ENCODE results near the gene GABRG3.
"Not testable (repeated sequence)": the region's sequence is repeated elsewhere in the genome, so short reads cannot be mapped to it uniquely, and the experiment has no call there.

The GABRG3 gene

DNA sequence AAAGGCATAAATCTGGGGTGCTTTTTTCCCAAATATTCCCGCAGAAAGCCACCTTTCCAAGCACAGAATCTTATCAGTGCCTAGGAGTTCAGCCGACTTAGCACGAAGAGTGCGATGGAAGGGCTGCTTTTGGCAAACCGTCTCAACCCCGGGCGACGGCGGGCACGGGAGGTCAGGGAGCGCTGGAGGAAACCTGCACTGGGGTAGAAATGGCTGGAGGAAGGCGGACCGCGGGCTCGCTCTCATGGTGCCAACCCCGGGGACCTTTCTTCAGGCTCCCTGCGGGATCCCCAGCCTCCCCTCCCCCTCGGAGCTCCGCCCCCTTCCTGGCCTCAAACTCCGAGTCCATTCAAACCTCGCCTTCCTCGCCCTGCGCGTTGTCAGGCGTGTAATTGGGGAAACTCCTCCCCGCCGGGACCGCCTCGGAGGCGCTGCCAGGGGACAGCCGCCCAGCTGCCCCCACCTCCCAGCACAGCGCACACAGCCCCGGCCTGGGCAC lies at the start of gene GABRG3:
Gene GABRG3 (plus strand): TSS at position 470 of the 499 bp plus-strand sequence.
- DNase-seq, result no peak

DNA sequence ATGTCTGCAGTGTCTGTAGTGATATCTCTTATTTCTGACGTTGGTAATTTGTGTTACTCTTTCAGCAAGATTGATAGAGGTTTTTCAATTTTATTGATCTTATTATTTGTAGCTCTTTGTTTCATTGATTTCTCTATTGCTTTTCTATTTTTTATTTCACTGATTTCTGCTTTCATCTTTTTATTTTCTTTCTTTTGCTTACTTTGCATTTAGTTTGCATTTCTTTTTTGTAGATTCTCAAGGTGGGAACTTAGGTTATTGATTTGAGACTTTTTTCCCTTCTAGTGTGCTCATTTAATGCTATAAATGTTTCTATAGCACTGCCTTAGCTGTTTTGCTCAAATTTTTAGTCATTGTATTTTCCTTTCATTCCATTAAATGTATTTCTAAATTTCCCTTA lies 49.5 kb upstream of the GABRG3 start:
- DNase-seq, result no peak

DNA sequence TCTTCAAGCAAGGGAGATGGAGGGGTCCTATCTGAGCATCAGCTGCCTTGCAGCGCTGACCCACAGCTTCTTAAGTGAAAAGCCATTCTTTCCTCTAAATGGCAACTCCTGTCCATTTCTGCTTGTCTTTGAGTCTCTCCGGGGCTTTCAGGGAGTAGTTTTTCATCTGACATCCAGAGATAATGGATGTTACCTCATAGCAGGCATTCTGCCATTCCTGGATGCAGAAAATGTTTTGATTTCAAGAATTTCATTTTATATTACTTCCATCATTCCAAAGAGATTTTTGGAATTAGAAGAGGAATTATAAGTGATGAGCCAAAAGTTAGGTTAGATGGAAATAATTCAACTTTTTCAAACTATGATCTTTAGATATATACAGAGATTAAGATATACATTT lies 44.9 kb upstream of the GABRG3 start:
- no peak for DNase-seq

DNA sequence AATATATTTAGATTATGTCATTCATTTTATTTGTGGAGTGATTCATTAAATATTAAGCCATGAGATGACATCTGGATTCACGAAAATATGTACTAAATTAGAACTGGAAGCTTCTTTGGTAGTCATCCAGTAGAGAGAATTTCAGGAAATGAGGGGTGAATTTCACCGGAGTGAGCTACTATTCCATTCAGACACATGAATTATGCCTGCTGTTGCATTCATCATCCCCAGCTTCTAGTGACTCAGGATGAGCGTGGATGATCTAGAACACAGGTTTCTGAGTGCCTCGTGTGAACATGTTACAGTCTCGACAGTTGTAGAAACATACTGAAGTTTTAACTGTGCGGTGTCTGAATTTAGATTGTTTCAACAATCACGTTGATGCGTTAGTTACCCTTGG lies 42.9 kb upstream of the GABRG3 start:
- no peak for DNase-seq

DNA sequence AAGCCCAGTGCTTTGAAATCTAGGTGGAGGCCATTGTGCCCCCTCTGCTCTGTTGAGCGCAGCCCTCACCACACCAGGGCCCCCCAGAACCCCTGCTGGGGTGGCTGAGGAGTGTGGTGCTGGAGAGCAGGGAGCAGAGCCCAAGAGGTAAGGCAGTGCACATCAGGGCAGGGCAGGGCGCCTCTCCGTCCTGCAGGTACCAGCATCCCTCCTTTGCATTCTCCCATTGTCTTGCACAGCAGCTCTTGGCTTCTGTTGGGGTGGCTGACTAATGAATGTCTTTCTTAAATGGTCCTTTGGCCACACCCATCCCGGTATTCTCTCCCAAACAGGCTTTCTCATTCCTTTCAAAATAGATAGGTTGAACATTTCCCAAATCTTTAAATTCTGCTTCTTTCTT lies 41.4 kb upstream of the GABRG3 start:
- no peak for DNase-seq

DNA sequence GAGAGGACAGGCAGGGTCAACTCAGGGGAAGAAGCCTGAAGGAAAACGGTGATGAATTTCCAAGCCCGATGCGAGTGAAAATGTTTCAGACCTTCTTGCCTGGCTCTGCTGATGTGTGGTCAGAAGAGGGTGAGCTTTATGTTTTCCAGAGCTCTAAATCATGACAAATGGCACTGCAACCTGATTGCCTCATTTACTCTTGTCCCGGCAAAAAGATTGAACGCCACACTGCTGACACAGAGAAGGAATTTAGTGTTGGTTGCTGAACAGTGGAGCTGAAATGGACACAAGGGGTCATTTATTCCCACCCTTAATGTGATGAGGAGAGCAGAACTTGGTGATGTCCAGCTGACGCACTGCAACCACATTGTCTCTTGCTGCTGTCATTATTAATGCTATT lies 36.1 kb upstream of the GABRG3 start:
- no peak for DNase-seq

DNA sequence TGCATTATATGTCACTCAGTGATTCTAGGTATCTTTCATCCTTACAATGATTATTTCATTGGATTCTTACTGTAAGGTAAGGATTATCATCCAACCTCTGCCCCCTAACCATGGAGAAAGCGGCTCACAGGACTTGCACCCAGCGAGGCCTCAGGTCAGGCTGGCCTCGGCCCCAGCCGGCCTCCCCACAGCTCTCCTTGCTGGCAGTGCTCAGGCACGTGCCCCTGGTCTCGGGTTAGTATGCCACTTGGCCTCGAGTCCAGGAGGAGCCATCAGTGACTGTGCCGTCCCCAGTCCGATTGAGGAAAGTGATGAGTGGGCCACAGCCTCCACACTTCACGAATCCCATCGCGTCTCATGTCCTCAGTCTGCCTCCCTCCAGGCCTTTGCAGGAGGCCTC lies 35.7 kb upstream of the GABRG3 start:
- no peak for DNase-seq

DNA sequence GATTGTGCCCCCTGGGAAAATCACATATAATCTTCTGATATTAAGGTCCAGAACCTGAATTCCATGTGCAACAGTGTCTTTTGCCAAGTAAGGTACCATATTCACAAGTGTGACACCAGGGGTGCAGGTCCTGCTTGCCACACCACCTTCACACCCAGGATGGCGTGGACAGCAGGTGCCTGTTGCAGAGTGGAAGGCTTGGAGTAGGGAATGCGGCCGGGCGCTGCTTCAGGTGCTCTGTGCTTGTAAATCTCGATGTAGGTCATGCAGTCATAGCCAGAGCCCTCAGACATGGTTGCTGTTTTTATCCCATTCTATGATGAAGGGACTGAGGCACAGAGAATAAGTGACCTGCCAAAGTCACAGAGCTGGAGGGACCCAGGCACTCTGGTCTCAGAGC lies 34.5 kb upstream of the GABRG3 start:
- no peak for DNase-seq

DNA sequence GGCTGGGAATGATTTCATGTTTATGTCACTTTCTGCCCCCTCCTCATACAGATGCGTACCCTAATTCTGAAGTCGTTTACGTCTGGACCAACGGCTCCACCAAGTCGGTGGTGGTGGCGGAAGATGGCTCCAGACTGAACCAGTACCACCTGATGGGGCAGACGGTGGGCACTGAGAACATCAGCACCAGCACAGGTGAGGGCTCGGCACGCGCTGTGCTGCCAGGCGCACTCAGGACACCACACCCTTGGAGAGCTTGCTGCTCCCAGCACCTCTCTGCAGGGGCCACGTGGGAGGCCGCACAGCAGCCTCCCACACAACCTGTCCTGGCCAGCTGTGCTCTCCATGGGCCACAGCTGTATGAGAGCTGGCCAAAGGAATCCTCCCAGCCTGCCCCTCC lies 33.8 kb upstream of the GABRG3 start:
- no peak for DNase-seq

DNA sequence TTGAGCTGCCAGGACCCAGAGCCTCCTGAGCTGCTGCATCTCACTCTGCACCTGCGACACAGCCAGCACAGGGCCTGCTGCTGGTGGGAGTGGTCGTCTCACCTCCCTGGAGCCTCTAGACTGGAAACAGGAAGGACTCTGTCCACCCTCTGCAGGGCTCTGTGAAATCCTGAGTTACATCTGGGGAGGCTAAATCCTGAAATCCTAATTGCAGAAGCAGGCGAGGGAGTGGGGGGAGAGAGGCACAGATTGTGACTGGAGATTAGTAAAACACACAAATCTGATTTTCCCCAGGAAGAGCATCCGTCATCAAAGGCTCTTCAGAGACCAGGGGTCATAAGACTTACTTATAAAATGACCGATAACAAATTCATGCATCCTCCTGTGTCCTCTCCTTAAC lies 31.6 kb upstream of the GABRG3 start:
- no peak for DNase-seq

DNA sequence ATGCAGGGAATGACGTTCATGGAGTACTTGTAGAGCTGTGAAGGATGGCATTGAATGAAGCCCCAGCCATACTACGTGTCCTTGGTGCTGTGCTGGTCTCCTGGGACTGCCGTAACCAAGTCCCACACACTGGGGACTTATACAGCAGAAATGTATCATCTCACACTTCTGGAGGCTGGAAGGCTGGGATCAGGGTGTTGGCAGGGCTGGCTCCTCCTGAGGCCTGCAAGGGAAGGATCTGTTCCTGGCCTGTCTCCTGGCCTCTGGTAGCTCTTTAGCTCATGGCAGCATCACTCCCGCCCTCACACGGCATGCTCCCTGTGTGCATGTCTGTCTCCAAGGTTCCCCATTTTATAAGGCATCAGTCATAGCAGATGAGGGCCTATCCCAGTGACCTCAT lies 29.5 kb upstream of the GABRG3 start:
- no peak for DNase-seq

DNA sequence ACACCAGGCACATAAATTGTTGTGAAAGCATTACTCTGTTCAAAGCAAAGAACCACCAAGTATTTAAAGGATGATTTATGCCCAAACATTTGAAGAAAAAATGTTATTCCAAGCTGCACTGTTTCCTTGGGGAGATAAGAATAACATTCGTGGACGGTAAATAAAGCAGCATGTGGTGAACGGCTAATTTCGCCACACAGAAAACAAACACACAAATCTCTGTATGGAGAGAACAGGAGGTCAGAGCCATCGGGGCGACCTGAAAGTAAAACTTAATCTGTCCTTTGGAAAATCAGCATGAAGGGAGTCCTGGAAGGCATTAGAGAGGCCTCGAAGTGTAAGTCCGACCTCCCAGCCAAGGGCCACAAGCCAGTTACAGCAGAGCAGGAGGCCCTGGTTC lies 27.1 kb upstream of the GABRG3 start:
- DNase-seq, result no peak

DNA sequence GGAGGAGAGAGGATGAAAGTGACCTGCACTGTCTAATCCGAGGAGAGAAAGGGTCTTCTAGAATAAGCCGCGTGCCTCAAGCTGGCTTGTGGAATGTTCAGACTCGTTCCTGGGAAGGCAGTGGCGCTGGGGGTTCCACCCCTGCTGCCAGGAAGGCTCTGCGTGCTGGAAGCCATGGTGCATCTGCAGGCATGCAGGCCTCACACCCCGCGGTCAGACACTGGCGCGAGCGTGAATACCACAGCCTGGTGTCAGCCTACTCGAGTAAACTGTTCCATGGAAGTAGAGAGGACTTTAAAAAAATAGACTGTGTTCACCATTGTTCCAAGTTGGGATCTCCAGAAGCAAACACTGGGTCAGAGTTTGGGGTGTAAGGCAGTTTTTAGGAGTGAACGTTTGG lies 25.9 kb upstream of the GABRG3 start:
- DNase-seq, result no peak

DNA sequence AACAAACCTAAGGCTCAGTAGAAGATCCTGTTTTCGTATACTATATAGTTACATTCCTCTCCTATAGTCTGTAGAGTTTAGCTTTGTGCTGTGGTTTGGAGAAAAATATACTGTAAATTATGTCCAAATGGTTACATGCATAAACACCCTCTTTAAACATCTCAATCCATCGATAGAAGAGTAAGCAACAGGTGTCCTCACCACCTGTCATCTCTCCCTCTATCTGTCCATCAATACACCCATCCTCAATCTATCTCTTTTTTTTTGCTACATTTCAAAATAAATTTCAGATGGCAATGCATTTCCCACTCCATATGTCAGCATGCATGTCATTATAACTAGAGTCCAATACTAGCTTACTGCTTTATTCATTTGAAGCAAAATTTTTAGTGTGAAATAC lies 21.0 kb upstream of the GABRG3 start:
- no peak for DNase-seq

DNA sequence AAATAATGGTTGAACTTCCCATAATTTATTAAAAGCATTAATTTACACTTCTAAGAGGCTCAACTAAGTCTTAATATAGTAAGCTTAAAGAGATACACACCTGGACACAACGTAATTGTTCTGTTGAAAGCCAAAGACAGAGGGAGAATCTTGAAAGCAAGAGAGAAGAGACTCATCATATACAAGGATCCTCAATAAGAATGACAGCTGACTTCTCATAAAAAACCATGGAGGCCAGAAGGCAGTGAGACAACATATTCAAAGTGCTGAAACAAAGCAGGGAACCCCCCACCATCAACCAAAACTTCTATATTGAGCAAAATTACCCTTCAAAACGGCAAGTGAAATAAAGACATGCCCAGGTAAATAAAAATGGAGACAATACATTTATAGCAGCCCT lies 16.6 kb upstream of the GABRG3 start:
- DNase-seq, result no peak

DNA sequence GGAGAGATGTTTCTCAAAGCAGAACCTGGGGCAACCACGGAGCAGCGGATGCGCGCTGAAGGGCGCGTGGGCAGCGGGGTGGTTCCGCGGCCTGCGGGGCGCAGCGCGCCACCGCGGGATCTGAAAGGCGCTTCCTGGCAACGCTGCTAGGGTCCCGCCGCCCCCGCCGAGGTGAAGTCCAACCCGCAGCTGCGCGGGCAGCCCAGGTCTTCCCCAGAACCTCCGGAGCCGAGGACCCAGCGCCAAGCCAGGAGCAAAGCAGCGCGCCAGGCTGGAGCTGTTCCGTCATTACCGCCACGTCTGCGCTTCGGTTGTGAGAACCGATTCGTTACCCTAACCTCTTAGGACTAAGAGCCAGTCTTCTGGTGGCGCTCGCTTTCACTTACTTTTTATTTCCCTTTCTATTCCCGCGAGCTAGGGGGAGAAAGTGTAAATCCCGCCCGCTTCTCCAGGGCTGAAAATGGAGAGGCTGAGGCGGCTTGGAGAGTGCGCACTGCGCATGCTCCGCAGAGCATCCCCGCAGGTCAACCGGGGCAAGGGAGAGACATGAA lies 3.2 kb upstream of the GABRG3 start:
- no peak for DNase-seq

DNA sequence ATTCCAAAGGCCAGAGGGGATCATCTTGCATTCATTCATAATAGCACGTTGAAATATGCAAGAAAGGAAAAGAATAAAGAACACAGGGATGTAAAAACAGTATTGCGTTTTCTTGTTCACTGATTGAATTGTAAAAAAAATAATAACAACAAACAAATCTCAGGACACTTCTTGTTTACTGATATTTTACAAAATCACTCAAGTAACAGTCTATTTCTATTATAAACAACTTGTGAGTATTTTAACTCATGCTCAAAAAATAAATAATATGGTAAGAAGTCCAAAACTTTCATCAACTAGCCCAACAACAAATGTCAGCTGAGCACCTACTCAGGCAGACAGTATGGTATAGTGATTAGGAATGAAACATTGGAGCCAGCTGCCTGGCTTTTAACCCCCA lies 2.2 kb upstream of the GABRG3 start:
- no peak for DNase-seq

DNA sequence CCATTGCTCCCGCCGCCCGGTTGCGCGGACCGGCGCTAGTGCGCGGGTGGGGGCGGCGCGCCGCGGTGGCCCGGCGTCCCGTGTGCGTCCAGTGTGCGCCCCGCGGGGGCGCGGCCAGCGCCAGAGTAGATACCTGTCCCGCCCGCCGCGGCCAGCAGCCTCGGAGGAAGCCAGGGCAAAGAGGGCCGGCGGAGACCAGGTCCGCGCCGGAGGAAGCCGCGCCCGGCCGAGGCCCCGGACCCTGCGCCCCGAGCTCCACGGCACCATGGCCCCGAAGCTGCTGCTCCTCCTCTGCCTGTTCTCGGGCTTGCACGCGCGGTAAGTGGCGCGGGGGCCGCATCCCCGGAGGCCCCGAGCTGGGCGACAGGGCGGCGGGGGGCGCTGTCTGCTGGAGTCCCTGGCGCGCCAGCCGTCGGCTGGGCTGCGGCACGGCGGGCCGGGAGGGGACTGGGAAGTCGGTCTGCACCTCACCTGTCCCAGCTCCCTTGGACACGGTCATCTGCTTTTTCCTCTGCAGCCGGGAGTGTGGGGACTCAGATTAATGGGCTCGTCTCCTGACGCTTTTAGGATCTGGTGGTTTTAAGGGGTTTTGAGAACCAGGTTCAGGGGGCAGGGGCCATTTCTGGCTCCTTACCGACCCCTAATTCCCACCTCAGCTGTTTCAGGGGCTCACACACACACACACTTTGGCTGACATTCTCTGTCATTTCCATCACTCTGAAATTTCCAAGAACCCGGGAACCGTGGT lies 464 bp downstream of the GABRG3 start:
- DNase-seq, result no peak

DNA sequence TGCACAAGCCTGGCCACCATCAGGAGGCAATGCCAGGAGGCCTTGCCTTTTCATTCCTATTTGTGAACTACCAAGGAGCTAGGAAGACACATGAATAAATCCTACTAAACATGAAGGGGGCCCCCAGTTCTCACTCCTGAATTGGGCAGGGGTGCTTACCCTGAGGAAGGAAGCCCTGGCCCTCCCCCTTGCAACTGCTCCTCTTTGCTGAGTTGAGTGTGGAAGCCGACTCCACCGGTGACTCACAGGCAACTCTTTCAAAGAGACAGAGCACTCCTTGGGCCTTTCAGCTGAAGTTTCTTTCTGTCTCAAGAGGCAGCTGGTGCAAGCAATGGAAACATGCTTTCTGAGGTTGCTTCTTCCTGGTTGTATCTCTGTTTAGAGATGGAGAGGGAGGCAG lies 1.7 kb downstream of the GABRG3 start:
- DNase-seq, result no peak

DNA sequence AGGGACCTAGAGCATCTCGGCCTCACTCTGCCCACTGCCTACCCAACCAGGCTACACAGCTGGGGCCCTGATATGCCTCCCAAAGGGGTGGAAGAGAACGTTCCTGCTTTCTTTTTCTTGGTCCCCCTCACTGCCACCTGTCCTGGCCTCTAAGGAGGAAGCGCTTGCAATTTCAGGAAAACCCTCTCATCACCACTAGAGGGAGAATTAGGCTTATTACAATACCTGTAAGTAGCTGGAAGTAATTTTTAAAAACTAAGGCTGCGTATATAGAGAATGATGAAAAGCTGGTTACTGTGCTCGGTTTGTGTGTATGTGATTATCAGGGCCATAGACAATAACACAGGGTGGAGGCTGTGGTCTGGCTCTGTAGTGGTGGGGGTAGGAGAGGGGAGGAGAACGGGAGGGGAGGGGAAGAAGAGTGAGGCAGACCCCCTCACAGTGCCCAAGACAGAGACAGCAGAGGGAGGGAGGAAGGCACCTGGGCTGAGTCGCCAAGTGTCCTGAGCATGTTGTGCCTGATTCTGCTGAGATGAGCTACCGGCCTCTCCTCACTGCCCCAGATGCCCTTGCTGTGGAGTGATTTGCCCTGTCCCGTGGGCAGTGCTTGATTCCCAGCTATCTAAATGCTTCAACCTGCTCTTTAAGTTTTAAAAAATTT lies 3.3 kb downstream of the GABRG3 start:
- DNase-seq, result no peak

DNA sequence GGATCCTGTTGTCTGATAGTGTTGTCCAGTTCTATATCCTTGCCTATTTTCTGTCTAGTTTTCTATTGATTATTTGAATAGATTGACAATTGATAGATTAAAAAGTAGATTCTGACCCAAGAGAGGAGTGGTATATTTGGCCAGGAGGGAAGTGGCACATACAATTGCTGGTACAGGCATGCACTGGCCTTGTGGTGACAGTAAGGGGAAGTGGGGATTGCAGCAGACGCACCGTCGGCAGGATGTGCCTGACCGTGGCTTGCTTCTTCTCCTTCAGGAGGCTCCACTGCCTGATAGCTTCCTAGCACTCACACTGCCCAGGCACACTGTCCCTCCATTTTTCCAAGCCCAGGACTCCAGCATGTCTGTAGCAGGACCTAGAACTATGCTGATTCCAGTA lies 10.5 kb downstream of the GABRG3 start:
- no peak for DNase-seq

DNA sequence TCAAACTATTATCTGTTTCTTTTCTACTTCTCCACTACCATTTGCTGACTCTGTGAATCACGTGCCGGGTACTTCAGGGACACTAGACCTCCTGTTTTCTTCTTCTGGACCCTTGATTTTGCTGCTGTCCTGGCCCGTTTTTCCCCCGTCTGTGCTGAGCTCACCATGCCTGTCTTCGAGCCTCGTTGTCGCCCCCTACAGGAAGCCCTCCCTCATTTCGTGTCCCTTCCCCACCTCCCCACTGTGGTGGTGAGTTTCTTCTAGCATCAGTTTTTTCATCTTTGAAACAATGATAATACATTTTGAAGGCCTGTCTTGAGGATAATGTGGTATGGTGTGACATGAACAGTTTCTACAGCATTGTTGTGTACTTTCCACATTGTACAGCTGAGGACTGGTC lies 12.8 kb downstream of the GABRG3 start:
- DNase-seq, result no peak

DNA sequence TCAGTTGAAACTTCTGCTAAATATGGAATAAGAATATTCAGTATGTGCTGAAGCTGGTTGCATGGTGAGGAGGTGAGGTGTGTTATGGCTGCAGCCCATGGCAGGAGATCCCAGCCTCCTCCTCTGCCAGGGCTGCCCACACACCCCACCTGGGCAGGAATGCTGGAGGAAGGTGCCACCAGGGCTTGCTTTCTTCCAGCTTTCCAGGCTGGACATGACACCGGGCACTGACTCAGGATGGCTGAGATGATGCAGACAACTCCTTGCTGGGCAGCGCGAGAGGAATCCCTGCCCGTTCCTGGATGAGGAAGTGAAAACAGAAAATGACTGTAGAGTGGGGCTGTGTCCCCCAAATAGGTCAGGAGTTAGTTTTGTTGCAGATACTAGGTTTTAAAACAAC lies 14.1 kb downstream of the GABRG3 start:
- DNase-seq, result no peak

DNA sequence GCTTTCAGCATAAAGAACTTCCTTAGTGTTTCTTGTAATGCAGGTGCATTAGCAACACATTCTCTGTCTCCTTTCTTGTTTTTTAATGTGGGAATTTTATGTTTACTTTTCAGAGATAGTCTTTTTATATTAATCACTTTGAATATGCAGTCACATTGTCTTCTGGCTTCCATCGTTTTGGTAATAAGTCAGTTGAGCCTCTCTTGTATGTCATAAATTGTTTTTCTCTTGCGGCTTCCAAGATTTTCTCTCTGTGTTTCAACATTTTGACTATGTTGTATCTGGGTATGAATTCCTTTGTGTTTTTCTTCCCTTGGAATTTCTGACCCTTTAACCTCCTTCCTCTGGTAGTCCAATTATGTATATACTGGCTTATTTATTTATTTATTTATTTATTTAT lies 25.3 kb downstream of the GABRG3 start:
- no peak for DNase-seq

DNA sequence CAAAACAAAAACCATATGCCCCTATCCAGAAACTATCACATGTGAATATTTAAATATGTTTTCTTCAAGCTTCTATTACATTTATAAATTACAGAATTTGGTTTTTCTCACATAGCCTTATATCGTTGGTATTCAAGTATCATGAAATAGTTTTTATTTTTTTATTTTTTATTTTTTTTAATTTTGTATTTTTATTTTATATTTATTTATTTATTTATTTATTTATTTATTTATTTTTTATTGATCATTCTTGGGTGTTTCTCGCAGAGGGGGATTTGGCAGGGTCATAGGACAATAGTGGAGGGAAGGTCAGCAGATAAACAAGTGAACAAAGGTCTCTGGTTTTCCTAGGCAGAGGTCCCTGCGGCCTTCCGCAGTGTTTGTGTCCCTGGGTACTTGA lies 32.0 kb downstream of the GABRG3 start:
- not testable (repeated sequence) for DNase-seq
